Mesendoderm (in vitro differentiated cells): ENCODE measurements around the gene TNFRSF18.

ENCODE experiments used
- DNase-seq: peaks from one replicate; pipeline ENCODE4 v3.0.0; 2013
- H2AK5ac ChIP-seq: 2 replicates; pipeline ENCODE4 v1.6.1; 2013; ENCODE audit warnings: low read length, inconsistent platforms
- H2BK120ac ChIP-seq: 2 replicates; pipeline ENCODE4 v1.6.1; 2013; ENCODE audit warnings: low read depth, mild to moderate bottlenecking, low read length, moderate library complexity, mixed read lengths
- H2BK15ac ChIP-seq: replicated peaks from 2 replicates; pipeline ENCODE4 v1.6.1; 2013; ENCODE audit warnings: low read depth, mild to moderate bottlenecking, moderate library complexity
- H2BK5ac ChIP-seq: 2 replicates; pipeline ENCODE4 v1.6.1; 2013; ENCODE audit warnings: low read length, inconsistent platforms
- H3K18ac ChIP-seq: 2 replicates; pipeline ENCODE4 v1.6.1; 2013; ENCODE audit warnings: mild to moderate bottlenecking, low read length, mixed read lengths
- H3K23ac ChIP-seq: one replicate; pipeline ENCODE4 v1.6.1; 2013; ENCODE audit warnings: low read length
- H3K27ac ChIP-seq: 2 replicates; pipeline ENCODE4 v1.5.1; 2013; ENCODE audit warnings: low read depth, mild to moderate bottlenecking, inconsistent platforms, low read length, moderate library complexity
- H3K27me3 ChIP-seq: 2 replicates; pipeline ENCODE4 v1.6.1; 2013; ENCODE audit warnings: low read length, control low read depth, mild to moderate bottlenecking, inconsistent platforms; ENCODE audit not compliant: insufficient read depth, poor library complexity
- H3K36me3 ChIP-seq: 2 replicates; pipeline ENCODE4 v1.6.1; 2013; ENCODE audit warnings: low read length, inconsistent platforms; ENCODE audit not compliant: control insufficient read depth, insufficient read depth
- H3K4ac ChIP-seq: one replicate; pipeline ENCODE4 v1.6.1; 2013; ENCODE audit warnings: low read depth, mild to moderate bottlenecking, low read length, moderate library complexity
- H3K4me1 ChIP-seq: 2 replicates; pipeline ENCODE4 v1.6.1; 2013; ENCODE audit warnings: low read depth, low read length, inconsistent platforms; ENCODE audit not compliant: control insufficient read depth
- H3K4me2 ChIP-seq: 2 replicates; pipeline ENCODE4 v1.6.1; 2013; ENCODE audit warnings: low read length
- H3K4me3 ChIP-seq: 2 replicates; pipeline ENCODE4 v1.5.1; 2013; ENCODE audit warnings: mild to moderate bottlenecking, low read length
- H3K56ac ChIP-seq: one replicate; pipeline ENCODE4 v1.6.1; 2013; ENCODE audit warnings: low read length
- H3K79me1 ChIP-seq: 2 replicates; pipeline ENCODE4 v1.6.1; 2013; ENCODE audit warnings: low read length, inconsistent platforms
- H3K79me2 ChIP-seq: 2 replicates; pipeline ENCODE4 v1.6.1; 2013; ENCODE audit warnings: mild to moderate bottlenecking, low read length; ENCODE audit not compliant: control insufficient read depth, insufficient read depth
- H3K9ac ChIP-seq: 2 replicates; pipeline ENCODE4 v1.6.1; 2013; ENCODE audit warnings: low read length, inconsistent platforms
- H4K5ac ChIP-seq: one replicate; pipeline ENCODE4 v1.6.1; 2013; ENCODE audit warnings: low read length
- H4K8ac ChIP-seq: one replicate; pipeline ENCODE4 v1.6.1; 2013; ENCODE audit warnings: low read depth, mild to moderate bottlenecking, control low read depth, low read length, moderate library complexity
- WGBS: extraction: QIAGEN DNeasy Blood & Tissue Kit; methylation state at CpG from one replicate; pipeline ENCODE4 v1.1.7; 2013; ENCODE audit warnings: low lambda C conversion rate, missing lambda C conversion rate; ENCODE audit not compliant: insufficient coverage; ENCODE audit errors: extremely low coverage; 5-methylcytosine and 5-hydroxymethylcytosine counted together

TNFRSF18 gene

GRCh38 chr1:1223321-1223720, 16.9 kb upstream of the TNFRSF18 start:
- peaks cover 4% of the 10 kb centered on the region for H3K36me3 ChIP-seq
- no peak overlapping the region for H3K4me3 ChIP-seq
- H3K27me3 ChIP-seq: no peaks in the 10 kb centered on the region
- H3K4me1 ChIP-seq: no peaks in the 10 kb centered on the region
- no peak overlapping the region for H3K23ac ChIP-seq
- no peak overlapping the region for H3K4me2 ChIP-seq
- no peak overlapping the region for H3K9ac ChIP-seq
- H3K79me2 ChIP-seq: peaks cover 4% of the 10 kb centered on the region
- no peak overlapping the region for H2AK5ac ChIP-seq
- H4K8ac ChIP-seq: no peak overlapping the region
- H3K79me1 ChIP-seq: peaks cover 9% of the 10 kb centered on the region
- DNase-seq: no peak
- no peak overlapping the region for H3K18ac ChIP-seq
- H2BK120ac ChIP-seq: no peak overlapping the region
- no CpG with 5 or more reads among the region's 15 CpGs for WGBS
- H3K56ac ChIP-seq: no peak overlapping the region
- H2BK15ac ChIP-seq: no peak overlapping the region
- no peak overlapping the region for H2BK5ac ChIP-seq
- H3K27ac ChIP-seq: no peak overlapping the region
- no peak overlapping the region for H3K4ac ChIP-seq
- H4K5ac ChIP-seq: no peak overlapping the region

GRCh38 chr1:1222575-1223225, 16.3 kb upstream of the TNFRSF18 start:
- H4K8ac ChIP-seq: no peak overlapping the region
- H3K18ac ChIP-seq: no peak overlapping the region
- no peak overlapping the region for H4K5ac ChIP-seq
- no peak overlapping the region for H2BK5ac ChIP-seq
- H3K23ac ChIP-seq: no peak overlapping the region
- H3K36me3 ChIP-seq: peaks cover 4% of the 10 kb centered on the region
- no CpG with 5 or more reads among the region's 44 CpGs for WGBS
- no peaks in the 10 kb centered on the region for H3K27me3 ChIP-seq
- H3K4me2 ChIP-seq: no peak overlapping the region
- peaks cover 7% of the 10 kb centered on the region for H3K79me1 ChIP-seq
- no peak overlapping the region for H2BK15ac ChIP-seq
- no peak overlapping the region for H3K4ac ChIP-seq
- H3K27ac ChIP-seq: no peak overlapping the region
- no peak for DNase-seq
- no peak overlapping the region for H3K4me3 ChIP-seq
- H3K56ac ChIP-seq: no peak overlapping the region
- no peaks in the 10 kb centered on the region for H3K4me1 ChIP-seq
- H3K79me2 ChIP-seq: peaks cover under 1% of the 10 kb centered on the region
- no peak overlapping the region for H2BK120ac ChIP-seq
- no peak overlapping the region for H2AK5ac ChIP-seq
- H3K9ac ChIP-seq: no peak overlapping the region

- H3K9ac ChIP-seq: no peak overlapping the region
- H4K5ac ChIP-seq: no peak overlapping the region
- H2BK5ac ChIP-seq: no peak overlapping the region
- no peak overlapping the region for H3K4me3 ChIP-seq
- no peaks in the 10 kb centered on the region for H3K4me1 ChIP-seq
- no peak overlapping the region for H2BK15ac ChIP-seq
- peaks cover 6% of the 10 kb centered on the region for H3K79me1 ChIP-seq
- H2BK120ac ChIP-seq: no peak overlapping the region
- no CpG with 5 or more reads among the region's 30 CpGs for WGBS
- H3K36me3 ChIP-seq: peaks cover 4% of the 10 kb centered on the region
- no peak overlapping the region for H3K4ac ChIP-seq
- H3K27ac ChIP-seq: no peak overlapping the region
- H4K8ac ChIP-seq: no peak overlapping the region
- H3K4me2 ChIP-seq: no peak overlapping the region
- H3K23ac ChIP-seq: no peak overlapping the region
- no peak overlapping the region for H3K18ac ChIP-seq
- no peak for DNase-seq
- no peak overlapping the region for H2AK5ac ChIP-seq
- no peak overlapping the region for H3K56ac ChIP-seq
- H3K27me3 ChIP-seq: no peaks in the 10 kb centered on the region
- no peaks in the 10 kb centered on the region for H3K79me2 ChIP-seq
Measured at GRCh38 chr1:1221887-1222574, 15.6 kb upstream of the TNFRSF18 start.

GRCh38 chr1:1220197-1220596, 13.8 kb upstream of the TNFRSF18 start:
- Histone ChIP-seq H3K36me3 (peaks cover 4% of the 10 kb centered on the region), H3K4me1 (no peaks in the 10 kb centered on the region), H3K4ac (no peak overlapping the region), H2BK15ac (no peak overlapping the region), H3K4me2 (no peak overlapping the region), H4K5ac (no peak overlapping the region), H3K27ac (no peak overlapping the region), H3K9ac (no peak overlapping the region), H3K79me1 (peaks cover 6% of the 10 kb centered on the region), H3K56ac (no peak overlapping the region), H2BK120ac (no peak overlapping the region), H2BK5ac (no peak overlapping the region), H3K23ac (no peak overlapping the region), H3K27me3 (no peaks in the 10 kb centered on the region), H4K8ac (no peak overlapping the region), H3K79me2 (no peaks in the 10 kb centered on the region), H3K18ac (no peak overlapping the region), H3K4me3 (no peak overlapping the region), H2AK5ac (no peak overlapping the region)
- DNase-seq: no peak
- WGBS: no CpG with 5 or more reads among the region's 24 CpGs

- WGBS: no CpG with 5 or more reads among the region's 20 CpGs
Measured at GRCh38 chr1:1219341-1219740, 12.9 kb upstream of the TNFRSF18 start.

More at GRCh38 chr1:1219341-1219740, 12.9 kb upstream of the TNFRSF18 start:
- Histone ChIP-seq H4K8ac (no peak overlapping the region), H3K18ac (no peak overlapping the region), H3K4me1 (no peaks in the 10 kb centered on the region), H3K27ac (no peak overlapping the region), H3K27me3 (no peaks in the 10 kb centered on the region), H3K4me3 (no peak overlapping the region), H3K4ac (no peak overlapping the region), H2AK5ac (no peak overlapping the region), H2BK120ac (no peak overlapping the region), H3K36me3 (peaks cover 4% of the 10 kb centered on the region), H3K79me2 (no peaks in the 10 kb centered on the region), H4K5ac (no peak overlapping the region), H2BK5ac (no peak overlapping the region), H3K4me2 (no peak overlapping the region), H3K23ac (no peak overlapping the region), H3K56ac (no peak overlapping the region), H3K79me1 (no peaks in the 10 kb centered on the region), H3K9ac (no peak overlapping the region), H2BK15ac (no peak overlapping the region)
- no peak for DNase-seq
